Activated CD8-positive, alpha-beta memory T cell treated with anti-CD3 and anti-CD28 coated beads for 1 hour (primary cell): Measurements from ENCODE around the gene ZNF804A.
"Not testable (repeated sequence)": the region's sequence is repeated elsewhere in the genome, so short reads cannot be mapped to it uniquely, and the experiment has no call there.

Source experiments
- DNase-seq, 2 donors: peaks; one replicate each; pipeline ENCODE4 v3.0.0-alpha.2; 2020; ENCODE audit warnings: low read depth in 1 of 2; ENCODE audit errors: extremely low read depth in 1 of 2

ZNF804A gene

DNA sequence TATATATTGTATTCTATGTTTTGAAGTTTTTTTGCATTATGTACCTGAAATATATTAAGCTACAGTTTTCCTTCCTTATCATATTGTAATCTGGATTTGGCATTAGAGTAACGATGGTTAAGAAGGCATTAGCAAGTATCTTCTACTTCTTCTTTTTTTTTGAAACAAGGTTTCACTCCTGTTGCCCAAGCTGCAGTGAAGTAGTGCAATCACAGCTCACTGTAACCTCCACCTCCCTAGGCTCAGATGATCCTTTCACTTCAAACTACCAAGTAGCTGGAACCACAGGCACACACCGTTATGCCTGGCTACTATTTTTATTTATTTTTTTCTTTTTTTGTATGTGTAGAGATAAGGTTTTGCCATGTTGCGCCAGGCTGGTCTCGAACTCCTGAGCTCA is 201.1 kb downstream of the ZNF804A start:
- DNase-seq: no peak

DNA sequence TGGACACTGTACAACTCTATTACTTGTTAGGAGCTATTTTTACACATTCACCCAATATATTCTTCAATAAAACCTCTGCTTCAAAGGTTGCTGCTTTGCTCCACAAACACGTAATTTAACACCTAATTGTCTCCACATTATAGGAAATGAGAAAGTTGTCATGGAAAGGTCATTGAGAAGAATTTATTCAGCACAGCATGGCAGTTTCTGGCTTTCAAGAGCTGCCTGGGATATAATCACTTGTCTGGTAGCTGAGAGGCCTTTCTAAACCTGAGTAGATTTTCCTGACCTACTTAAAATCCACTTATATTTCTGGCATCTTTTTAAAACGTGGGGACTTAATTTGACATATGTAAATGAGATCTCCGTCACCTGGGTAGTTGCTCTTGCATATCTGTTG is 216.1 kb downstream of the ZNF804A start:
- no peak for DNase-seq

DNA sequence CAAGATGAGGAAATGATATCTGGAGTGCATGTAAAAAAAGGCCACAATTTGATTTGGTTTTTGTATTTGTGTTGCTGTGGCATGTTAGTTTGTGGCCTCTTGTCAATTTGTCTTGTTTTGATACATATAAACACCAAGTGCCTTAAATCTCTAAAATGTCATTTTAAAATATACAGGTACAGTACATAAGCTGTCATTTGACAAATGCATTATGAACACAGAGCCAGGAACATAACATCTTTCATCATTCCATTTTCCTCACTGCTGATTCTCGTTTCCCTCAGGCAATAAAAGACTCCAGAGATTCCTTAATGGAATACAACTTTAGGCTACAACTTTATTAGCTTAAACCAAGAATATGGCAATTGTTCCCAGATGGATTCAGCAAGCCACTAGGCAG is 217.5 kb downstream of the ZNF804A start:
- DNase-seq: no peak

DNA sequence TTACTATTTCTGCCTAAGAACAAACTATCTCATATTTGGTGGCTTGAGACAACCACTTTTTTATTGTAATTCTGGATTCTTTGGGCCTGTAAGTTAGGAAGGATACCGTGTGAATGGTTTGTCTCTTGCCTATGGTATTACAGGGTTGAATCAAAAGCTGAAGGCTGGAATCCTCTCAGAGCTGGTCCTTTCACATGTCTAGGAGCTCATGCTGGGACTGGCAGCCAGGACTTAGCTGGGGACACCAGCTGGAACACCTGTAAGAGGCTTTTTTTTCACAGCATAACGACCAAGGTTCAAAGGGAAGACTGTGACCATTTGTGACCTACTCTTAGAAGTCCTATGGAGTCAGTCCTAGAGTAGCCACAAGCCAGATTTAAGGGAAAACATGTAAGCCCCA is 226.3 kb downstream of the ZNF804A start:
- DNase-seq: no peak

DNA sequence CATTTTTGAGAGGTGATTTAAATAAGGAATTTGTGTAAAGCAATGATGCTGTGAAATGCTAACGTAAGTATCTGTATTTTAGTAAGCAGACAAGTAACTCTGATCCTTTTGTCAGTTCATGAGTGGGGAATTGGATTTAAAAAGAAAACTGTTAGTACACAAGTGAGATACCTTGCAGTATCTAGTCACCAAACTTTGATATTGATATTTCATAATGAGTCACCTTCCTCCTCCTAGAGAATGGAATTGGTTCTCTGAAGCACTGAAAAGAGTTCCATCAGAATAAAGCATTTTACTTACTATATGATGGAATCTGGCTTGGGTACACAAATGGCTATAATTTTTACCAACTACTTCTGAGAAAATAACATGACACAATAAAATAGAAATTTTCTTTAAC is 232.2 kb downstream of the ZNF804A start:
- DNase-seq: no peak

DNA sequence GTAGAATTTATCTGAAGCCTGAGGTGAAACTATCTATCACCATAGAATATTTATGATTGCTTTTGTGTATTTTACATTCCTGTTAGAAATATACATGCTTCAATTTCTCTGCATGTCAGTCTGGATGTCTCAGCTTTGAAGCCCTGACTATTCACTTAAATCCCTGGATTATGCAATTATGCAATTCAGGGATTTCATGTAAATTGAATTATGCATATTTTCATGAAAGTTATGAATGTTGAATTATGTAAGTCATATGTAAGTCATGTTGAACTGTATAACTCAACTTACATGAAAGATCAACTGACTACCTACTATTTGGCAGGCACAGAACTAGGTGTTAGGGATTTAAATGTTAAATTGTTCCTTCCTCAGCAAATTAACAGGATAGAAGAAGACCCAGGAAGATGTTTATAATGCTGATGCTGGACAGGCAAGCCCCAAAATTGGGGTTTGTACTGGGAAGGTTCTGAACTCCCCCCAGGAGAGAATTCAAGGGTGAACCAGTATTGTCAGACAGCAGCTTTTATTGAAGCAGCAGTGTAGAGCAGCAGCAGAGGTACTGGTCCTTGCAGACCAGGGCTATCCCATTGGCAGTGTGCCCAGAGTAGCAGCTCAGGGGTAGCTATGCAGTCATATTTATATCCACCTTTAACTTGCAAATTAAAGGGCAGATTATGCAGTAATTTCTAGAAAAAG is 236.5 kb downstream of the ZNF804A start:
- no peak for DNase-seq

DNA sequence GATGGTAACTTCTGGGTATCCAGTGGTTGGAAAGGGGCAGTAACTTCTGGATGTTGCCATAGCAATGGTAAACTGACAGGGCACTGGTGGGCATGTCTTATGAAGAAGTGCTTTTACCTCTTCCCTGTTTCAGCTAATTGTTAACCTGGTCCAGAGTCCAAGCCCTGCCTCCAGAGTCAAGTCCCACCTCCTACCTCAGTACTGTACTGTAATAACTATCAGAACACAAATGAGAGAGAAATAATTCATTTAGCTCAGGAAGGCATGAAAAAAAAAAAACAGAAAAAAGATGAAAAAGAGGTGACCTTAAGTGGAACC is 237.0 kb downstream of the ZNF804A start:
- DNase-seq: no peak

DNA sequence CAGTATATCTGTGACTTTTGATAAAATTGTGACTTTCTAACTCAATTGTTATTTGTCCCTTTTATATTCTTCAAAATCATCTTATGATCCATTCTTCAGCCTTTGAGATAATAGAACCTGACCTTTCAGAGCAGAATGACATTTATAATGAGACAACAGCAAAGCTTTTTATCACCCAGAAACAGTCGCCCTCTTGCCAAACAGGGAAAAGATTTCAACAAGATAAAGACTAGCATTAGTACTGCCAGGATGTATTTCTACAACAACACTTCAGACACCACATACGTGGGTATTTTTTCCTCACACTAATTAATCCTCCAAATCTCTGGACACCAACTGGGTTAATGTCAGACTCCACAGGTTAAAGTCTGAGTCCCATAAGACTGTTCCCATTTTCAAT is 249.0 kb downstream of the ZNF804A start:
- DNase-seq: no peak

DNA sequence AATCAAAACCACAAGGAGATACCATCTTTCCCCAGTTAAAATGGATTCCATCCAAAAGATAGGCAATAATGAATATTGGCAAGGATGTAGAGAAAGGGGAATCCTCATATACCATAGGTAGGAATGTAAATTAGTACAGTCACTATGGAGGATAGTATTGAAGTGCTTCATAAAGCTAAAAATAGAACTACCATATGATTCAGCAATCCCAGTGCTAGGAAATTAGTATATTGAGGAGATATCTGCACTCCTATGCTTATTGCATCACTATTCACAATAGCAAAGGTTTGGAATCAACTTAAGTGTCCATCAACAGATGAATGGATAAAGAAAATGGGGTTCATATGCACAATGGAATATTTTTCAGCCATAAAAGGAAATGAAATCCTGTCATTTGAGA is 251.2 kb downstream of the ZNF804A start:
- DNase-seq: no peak

DNA sequence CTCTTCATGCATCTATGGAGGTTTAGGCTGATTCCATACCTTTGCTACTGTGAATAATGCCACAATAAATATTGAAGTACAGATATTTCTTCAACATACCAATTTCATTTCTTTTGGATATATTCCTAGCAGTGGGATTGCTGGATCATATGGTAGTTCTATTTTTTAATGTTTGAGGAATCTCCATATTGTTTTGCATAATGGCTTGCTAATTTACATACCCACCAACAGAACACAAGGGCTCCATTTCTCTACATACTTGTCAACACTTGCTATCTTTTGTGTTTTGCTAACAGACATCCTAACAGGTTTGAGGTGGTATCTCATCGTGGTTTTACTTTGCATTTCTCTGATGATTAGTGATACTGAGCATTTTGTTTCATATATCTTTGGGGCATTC is 253.2 kb downstream of the ZNF804A start:
- DNase-seq: no peak

DNA sequence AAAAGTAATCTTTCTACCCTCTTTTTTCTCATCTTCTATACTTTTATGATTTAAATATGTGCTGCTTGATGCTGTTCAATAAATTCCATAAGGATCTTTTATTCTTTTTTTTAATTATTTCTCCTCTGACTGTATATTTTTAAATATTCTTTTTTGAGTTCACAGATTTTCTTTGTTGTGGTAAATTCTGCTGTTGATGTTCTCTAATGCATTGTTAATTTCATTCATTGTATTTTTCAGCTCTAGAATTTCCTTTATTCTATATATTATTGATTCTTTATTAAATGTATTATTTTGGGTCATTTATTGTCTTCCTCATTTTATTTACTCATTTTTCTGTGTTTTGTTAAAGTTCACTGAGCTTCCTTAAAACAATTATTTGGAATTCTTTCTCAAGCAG is 260.9 kb downstream of the ZNF804A start:
- no peak for DNase-seq

DNA sequence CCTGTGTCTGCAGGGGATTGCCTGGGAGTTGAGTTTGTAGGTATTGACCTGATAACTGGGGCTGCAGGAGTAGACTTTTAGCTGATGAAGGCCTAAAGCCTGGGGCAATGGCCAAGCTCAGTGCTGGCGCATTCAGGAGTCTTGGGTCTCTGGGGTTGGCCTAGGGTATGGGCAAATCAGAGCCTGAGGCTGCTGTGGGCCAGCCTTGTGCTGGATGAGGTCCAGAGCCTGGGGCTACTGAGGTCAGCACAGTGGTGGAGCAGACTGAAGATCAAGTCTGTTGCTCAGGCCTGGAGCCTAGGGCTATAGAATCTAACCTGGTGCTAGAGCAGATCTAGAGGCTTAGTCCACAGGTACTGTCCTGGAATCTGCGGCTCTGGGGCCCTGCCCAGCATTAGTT is 262.4 kb downstream of the ZNF804A start:
- no peak for DNase-seq

DNA sequence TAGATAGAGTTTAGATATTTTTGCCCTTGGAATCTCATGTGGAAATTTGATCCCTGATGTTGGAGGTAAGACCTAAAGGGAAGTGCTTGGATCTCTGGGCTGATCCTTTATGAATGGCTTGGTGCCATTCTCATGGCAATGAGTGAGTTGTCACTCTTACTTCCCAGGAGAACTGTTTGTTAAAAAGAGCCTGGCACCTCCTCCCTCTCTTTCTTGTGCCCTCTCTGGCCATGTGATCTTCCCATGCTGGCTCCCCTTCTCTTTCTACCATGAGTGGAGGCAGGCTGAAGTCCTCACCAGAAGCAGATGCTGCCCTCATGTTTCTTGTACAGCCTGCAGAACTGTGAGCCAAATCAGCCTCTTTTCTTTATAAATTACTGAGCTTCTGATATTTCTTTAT is 276.9 kb downstream of the ZNF804A start:
- no peak for DNase-seq

DNA sequence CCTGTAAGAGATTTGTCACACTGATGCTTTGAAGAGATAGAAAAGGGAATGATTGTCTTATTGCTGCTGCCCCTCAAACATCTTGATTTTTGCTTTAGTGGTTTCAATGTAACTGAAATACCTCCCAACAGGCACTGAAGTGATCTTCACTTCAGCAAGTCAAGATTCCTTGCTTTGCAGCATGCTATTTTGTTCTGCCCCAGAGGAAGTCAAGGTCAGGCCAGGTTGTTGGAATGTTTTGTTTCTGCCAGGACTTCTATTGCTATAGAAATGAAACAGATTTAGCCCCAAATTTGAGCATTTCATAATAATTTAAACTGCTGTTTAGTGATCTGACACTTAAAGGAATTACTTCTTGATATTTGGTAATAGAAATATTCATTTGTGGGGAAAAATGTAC is 277.6 kb downstream of the ZNF804A start:
- DNase-seq: no peak

DNA sequence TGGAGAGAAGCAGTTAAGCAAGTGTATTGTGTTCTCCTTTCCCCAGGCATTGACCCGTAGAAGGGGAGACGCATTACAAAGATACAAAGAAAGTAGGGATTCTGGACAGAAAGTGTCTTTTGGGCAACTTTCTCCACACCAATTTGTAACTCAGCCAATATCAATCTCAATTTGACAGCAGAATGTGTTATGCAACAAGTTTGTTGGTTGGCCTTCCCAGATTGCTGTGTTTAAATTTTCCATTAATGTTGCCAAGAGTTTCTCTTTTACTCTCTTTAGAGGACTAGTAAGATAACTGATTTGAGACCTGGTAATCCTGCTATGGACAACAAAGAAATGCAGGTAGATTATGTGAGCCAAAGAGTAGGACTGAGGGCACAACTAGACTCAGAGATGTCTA is 279.6 kb downstream of the ZNF804A start:
- DNase-seq: no peak

DNA sequence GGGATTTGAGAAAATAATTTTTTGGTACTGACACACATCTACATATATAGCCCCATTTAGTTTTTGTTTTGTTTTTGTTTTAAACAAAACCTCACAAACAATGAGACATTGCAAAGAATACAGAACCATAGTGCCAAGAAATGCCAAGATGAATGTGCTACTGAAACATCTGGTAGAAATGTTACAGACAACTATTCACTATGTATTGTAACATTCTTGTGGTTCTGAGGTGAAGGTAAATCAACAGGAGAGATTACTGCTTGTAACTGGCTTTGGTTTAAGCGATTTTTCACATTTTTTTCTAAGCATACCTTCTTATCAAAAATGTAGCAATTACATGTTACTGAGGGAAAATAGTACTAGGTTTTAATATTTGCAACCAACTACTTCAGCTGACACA is 281.3 kb downstream of the ZNF804A start:
- no peak for DNase-seq

DNA sequence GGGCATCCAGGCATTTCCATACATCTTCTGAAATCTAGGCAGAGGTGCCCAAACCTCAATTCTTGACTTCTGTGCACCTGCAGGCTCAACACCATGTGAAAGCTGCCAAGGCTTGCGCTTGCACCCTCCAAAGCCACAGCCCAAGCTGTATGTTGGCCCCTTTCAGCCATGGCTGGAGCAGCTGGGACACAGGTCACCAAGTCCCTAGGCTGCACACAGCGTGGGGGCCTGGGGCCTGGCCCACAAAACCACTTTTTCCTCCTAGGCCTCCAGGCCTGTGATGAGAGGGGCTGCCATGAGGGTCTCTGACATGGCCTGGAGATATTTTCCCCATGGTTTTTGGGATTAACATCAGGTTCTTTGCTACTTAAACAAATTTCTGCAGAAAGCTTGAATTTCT is 288.3 kb downstream of the ZNF804A start:
- not testable (repeated sequence) for DNase-seq

DNA sequence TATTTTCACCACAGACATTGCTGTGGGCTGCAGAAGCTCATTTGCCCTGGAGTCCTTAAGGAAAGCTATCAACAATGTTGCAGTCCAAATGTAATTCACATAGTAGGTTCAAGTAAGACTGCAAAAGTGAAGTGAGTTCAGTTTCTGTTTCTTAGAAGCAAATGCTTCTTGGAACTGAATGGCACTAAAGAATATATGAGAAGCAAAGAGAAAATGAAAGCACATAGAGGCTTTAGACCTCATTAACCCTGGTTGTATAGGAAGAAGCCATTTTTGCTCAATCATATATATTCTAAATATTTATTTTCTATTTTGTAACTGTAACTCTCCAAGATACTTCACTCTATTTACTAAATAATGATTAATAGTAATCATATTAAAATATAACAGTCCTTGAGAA is 292.0 kb downstream of the ZNF804A start:
- no peak for DNase-seq

DNA sequence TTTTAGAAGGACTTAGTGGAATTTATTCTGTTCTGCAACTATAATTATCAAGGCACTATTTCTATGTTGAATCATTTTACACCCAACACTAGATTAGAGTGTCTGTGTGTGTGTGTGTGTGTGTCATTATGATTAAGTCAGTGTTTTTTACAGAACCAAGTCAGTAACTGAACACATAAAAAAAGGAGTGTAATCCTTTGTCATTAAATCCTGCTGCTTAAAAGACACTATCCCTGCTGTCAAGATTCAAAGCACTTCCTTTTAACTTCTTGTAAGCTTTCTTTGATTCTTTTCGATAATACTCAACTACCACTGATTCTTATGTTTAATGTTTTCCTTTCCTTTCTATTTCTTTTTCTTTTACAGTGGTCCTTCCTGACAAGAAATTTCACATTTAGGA is 306.7 kb downstream of the ZNF804A start:
- no peak for DNase-seq

DNA sequence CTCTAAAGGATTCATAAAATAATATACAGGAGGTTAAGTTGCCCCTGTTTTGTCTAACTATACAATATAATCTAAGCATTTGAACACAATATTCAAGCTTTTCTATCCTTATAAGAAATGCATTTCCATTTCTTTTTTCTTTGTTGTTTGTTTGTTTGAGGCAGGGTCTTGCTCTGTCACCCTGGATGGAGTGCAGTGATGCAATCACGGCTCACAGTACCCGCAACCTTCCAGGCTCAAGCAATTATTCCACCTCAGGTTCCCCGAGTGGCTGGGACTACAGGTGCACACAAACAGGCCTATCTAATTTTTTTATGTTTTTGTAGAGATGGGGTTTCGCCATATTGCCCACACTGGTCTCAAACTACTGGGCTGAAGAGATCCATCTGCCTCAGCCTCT is 307.8 kb downstream of the ZNF804A start:
- no peak for DNase-seq

DNA sequence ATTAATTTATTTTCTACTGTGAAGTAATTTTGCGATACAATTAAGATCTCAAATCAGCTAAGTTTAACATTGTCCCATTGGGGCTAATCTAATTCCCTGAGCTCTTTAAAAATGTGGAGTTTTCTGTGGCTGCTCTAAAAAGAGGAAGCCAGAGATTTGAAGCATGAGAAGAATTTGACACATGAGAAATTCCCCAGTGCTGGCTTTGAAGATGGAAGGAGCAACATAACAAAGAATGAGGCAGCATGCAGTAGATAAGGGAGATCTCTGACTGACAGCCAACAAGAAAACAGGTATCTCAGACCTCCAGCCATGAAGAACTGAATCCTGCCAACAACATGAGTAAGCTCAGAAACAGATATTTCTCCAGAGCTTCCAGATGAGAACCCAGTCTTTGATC is 308.4 kb downstream of the ZNF804A start:
- DNase-seq: no peak

DNA sequence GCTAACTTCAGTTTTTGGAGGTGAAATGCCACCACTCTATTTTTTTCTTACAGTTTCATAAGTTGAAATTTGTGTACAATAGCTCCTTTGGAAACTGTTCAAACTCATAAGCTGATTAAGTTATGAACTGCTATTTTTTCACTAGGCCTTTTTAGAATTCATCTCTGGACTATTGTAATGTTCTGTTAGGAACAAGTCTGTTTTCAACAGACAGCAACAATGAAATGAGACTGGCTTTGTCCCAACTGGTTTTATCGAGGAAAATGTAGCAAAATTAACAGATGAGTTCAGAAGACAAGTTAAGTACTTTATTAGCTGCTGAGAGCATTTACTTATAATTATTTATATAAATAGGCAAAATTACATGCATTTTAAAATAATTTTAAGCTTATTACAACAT is 310.6 kb downstream of the ZNF804A start:
- DNase-seq: no peak

DNA sequence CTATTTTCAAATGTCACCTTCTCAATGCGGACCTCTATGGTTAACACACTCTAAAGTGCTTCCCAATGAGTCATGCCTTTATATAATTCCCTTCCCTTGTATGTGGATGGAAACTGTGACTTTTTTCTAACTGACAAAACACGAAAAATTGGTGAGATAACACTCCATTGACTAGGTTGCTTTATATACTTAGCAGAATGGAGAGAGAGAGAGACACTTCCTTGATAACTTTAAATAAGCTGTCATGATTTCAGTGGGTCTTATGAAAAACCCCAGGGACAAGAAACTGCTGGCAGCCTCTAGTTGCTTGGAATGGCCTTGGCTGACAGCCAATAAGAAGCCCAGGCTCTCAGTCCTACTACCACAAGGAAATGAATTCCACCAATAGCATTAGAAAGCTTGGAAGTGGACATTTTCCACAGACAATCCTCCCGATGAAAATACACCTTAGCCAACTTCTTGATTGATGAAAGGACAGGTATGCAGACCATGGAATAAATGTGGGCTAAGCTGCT is 322.2 kb downstream of the ZNF804A start:
- no peak for DNase-seq
